Activated CD8-positive, alpha-beta memory T cell treated with anti-CD3 and anti-CD28 coated beads, Interleukin-2, amount 50 U/mL, for 1 hour (primary cell): ENCODE data around the gene KLF7.

Experiments
- DNase-seq: peaks from one replicate; pipeline ENCODE4 v3.0.0-alpha.2; 2020; ENCODE audit errors: extremely low read depth

KLF7 gene

GRCh38 chr2:207167099-207167923, 1.6 kb upstream of the KLF7 start:
- DNase-seq: no peak

GRCh38 chr2:207166349-207167098, 776 bp upstream of the KLF7 start:
- DNase-seq: no peak

- peak; percentile 80 for DNase-seq
Measured at GRCh38 chr2:207166039-207166348, 246 bp upstream of the KLF7 start.

- no peak for DNase-seq
Measured at GRCh38 chr2:207164006-207164831, 1.5 kb downstream of the KLF7 start.

GRCh38 chr2:207163756-207164005, 2.1 kb downstream of the KLF7 start:
- no peak for DNase-seq

GRCh38 chr2:207163053-207163755, 2.5 kb downstream of the KLF7 start:
- no peak for DNase-seq

- DNase-seq: no peak
Measured at GRCh38 chr2:207162316-207162715, 3.4 kb downstream of the KLF7 start.

GRCh38 chr2:207161247-207162123, 4.3 kb downstream of the KLF7 start:
- DNase-seq: no peak

- DNase-seq: no peak
Measured at GRCh38 chr2:207160115-207160514, 5.6 kb downstream of the KLF7 start.

- no peak for DNase-seq
Measured at GRCh38 chr2:207159002-207159401, 6.7 kb downstream of the KLF7 start.

- DNase-seq: no peak
Measured at GRCh38 chr2:207157731-207158130, 8.0 kb downstream of the KLF7 start.

GRCh38 chr2:207157162-207157481, 8.6 kb downstream of the KLF7 start:
- DNase-seq: no peak

- no peak for DNase-seq
Measured at GRCh38 chr2:207156451-207157161, 9.1 kb downstream of the KLF7 start.

GRCh38 chr2:207155516-207156444, 10.0 kb downstream of the KLF7 start:
- DNase-seq: no peak

- DNase-seq: no peak
Measured at GRCh38 chr2:207154556-207155510, 10.9 kb downstream of the KLF7 start.

GRCh38 chr2:207153266-207153975, 12.3 kb downstream of the KLF7 start:
- DNase-seq: no peak

GRCh38 chr2:207151048-207151447, 14.7 kb downstream of the KLF7 start:
- no peak for DNase-seq

- no peak for DNase-seq
Measured at GRCh38 chr2:207150284-207150683, 15.5 kb downstream of the KLF7 start.
